Measurements from ENCODE around the gene IL10.

IL10 gene

DNA sequence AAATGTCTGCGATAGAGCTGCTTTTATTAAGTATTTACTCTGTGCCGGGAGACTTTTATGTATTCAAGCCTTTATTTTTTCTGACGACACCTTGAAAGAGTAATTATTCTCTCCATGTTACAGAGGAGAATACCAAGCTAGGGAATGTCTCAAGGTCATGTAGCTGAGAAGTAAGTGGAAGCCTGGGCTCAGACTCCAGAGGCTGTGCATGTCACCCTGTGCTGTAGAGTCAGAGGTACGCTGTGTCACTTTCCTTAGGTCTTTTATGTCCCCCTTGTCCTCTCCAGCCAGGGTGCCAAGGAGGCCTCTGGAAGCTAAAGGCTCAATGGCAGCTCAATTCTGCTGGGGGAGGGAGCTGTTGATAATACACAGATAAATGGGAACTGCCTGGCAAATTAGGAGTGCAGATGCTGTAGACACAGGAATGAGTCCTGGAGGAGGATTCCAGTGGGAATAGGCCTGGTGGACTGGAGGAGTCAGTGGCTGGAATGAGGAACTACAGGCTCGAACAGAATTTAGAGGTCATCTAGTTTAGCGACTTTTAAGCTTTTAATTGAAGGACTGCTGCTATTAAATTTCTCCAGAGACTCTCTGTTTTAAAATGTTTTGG is 11.0 kb downstream of the IL10 start:
- DNase-seq: no peak

DNA sequence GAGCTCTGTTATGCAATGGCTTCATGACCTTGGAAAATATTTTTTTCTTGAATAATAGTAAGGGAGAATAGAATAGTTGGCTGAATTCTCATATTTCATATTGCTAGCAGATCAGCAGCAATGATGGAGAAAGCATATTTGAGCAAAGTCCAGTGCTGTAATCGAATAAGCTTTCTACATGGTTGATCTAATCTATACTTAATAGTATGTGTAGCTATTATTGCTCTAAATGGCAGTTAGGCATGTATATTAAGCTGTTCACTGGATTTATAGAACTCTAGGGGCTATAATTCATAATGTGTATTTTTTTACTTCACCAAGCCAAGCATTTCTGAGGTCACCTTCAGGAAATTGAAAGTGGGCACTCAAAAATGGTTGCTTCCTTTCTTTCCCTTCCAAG is 11.7 kb downstream of the IL10 start:
- DNase-seq: no peak

DNA sequence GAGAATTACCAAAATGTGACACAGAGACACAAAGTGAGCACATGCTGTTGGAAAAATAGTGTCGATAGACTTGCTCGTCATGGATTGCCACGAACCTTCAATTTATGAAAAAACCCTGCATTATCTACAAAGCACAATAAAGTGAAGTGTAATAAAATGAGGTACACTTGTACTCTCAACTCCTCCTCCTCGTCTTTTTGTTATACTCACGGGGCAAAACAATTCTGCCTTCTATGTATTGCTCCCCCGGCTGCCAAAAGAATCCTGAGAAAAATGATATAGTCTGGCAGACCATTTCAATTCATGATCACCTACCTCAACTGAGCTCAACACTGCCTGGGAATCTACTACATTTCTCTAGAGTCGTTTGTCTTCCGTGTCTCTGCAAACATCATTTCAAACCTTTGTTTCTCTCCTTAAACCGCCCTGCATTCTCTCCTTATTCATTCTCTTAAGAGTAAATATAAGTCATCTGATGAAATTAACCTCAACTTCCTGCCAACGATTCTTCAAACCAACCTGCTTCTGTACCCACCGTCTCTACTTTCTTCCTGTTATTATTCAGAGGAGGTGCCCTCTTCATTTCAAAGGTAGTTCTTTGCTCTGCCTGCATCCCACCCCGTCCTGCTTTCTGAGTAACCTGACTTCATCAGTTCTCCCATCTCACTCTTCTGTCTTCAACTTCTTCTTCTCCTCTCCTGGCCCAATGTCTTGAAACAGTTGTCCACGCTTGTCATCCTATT is 14.6 kb downstream of the IL10 start:
- DNase-seq: no peak

DNA sequence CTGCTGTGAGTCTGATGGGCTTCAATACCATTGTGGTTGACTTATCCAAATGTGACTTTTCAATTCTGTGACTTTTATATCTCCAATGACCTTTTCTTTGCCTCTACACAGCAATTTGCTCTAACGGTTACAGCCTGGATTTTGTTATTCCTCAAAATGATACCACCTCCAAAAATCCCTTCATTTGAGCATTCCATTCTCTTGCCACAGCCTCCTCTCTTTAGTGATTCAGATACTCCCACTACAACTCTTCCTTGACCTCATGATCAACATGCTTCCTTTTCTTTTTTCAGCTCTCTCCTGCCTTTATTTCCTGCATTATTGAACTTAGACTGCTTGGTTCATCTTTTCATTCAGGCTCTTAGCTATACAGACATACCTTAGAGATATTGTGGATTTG is 18.3 kb downstream of the IL10 start:
- DNase-seq: no peak

DNA sequence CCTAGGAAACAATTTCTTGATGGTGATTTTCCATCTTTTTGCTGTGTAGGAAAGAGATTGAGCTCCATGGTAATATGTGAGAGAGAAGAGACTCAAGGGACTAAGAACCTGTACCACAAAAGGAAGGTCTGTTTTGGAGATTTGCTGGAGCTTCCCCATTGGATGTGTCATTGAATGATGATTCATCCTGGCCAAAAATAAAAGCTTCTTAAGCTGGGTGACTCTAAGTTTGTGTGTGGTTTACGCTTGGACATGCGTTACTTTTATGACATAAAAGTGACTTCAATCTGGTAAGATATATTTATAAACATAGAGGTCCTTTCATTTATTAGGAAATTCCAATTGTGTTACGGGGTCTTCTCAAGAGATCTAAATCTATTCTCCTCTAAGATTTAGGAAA is 19.2 kb downstream of the IL10 start:
- DNase-seq: no peak

DNA sequence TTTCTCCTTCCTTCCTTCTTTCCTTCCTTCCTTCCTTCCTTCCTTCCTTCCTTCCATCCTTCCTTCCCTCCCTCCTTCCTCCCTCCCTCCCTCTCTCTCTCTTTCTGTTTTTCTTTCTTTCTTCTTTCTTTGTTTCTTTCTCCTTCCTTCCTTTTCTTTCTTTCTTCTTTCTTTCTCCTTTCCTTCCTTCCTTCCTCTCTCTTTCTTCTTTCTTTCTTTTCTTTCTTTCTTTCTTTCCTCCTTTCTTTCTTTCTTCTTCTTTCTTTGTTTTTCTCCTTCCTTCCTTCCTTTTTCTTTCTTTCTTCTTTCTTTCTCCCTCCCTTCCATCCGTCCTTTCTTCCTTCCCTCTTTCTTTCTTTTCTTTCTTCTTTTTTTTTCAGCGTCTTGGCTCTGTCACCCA is 19.8 kb downstream of the IL10 start:
- no peak for DNase-seq

DNA sequence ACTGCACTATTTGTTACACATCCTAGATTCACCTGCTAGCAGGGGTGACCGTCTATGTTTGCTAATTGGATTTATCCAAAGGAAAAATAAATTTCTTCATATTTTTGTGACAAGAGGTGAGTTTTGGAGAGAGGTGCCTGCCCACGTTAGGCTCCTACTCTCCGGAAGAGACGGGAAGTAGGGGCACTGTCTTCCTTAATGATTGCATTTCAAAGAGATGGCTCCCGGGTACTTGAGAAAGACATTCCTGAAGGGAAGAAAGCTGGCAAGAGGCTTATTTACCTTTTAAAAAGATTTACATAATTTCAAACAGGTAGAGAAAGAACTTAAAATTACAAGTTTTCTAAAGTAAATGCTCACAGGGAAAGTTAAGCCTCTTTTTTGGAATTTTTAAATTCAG is 20.4 kb downstream of the IL10 start:
- DNase-seq: no peak

DNA sequence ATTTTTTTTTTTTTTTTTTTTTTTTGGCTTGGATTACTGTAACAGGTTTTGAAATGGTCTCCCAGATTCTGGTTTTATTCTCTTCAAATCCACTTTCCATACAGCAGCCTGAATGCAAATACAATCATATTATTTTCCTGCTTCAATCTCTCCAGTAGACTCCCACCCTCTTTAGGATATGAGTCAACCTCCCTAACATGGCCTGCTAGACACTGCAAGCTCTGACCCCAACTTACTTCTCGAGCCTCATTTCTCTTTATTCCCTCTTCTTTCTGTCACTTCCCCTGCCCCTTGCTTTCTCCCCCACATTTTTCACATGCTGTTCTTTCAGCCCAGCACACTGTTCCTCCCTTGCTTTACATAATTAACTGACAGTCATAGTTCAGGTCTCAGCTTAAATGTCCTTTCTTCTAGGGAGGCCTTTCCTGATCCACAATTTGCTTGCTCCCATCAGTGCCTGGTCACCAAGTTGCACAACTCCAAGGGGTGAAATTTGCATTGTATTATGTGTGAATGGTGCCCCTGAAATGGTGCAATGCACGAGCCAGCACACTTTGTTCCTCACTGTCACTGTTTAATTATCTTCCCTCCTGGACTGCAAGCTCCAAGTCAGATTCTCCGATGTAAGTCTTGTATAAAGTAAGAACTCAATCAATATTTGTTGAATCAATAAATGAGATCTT is 23.8 kb downstream of the IL10 start:
- no peak for DNase-seq

DNA sequence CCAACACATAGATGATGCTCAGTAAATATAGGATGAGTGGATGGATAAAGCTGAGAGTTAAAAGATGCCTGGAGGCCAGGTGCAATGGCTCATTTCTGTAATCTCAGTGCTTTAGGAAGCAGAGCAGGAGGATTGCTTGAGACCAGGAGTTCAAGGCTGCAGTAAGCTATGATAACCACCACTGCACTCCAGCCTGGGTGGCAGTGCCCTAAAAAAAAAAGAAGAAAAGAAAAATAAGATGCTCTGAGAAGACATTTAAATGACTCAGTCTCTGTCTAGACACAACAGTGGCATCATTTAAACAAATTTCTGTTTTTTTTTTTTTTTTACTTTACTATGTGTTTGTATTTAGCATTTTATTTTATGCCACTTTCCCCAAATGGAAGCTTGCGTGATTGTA is 27.0 kb downstream of the IL10 start:
- no peak for DNase-seq

DNA sequence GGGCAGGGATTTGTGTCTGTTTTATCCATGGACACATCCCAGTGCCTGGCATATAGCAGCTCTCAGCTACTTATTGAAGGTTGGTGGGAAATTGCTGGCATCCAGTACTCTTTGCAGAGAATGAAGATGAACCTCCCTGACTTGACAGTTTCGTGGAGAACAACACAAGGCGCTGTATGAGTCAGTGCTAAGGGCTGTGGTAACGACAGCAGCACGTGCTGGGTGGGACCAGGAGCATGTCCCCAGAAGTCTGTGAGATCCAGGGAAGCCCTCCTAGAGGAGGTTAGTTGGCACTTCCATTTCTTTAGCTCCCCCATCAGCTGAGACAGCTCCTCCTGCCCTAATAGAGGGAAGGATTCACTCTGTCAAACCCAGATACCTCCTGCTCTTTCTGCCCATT is 27.6 kb downstream of the IL10 start:
- no peak for DNase-seq

DNA sequence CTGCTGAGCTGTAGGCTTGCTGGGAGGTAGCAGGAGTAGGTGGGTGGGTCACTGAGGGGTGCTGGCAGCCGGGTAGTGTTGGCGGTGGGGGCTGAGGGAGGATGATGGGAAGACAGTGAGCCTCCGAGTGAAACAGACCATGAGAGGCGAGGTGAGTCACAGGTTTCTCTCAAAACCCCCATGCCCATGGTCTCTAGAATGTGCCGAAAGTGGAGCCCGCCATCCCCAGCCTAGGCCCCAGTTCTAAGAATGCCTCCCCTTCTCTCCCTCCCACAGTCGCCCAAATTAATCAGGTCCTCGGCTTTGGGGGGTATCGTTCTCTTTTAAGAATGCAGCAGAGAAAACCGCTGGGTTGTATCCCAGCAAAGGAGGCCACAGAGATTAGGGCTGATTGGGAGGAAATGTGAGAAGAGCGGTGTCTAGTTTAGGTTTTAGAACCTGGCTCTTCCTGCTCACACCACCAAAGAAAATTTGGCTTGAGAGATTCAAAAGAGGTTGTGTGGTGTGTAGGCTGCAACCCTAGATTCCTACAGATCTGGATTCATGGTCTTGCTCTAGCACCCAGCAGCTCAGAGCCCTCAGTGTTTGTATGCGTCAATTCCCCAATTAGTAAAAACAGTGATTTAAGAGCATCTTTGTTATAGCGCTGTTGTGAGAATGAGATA is 29.4 kb downstream of the IL10 start:
- DNase-seq: no peak

DNA sequence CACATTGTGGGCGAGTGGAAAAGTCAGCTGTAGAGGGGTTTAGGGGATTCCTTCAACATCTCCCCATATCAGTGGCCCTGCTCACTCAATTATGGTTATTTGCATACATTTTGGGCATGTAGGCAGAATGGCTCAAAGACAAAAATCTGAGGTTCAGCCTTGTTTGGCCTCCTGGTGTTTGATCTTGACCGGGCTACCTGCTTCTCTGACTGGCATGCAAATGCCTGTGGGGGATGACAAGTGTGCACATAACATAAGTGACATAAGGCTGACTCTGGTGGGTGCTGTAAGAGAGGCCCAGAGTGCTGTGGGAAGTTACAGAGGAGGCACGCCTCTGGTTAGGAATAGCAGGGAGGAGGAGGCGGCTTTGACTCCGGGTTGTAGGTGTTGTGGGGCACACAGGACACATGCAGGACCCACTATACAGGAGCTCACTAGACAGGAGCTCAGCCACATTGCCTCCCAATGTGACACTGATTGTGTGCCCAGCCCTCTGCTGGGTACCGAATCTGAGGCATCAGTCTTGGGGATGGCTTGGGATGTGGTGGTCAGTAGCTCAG is 31.1 kb downstream of the IL10 start:
- no peak for DNase-seq

DNA sequence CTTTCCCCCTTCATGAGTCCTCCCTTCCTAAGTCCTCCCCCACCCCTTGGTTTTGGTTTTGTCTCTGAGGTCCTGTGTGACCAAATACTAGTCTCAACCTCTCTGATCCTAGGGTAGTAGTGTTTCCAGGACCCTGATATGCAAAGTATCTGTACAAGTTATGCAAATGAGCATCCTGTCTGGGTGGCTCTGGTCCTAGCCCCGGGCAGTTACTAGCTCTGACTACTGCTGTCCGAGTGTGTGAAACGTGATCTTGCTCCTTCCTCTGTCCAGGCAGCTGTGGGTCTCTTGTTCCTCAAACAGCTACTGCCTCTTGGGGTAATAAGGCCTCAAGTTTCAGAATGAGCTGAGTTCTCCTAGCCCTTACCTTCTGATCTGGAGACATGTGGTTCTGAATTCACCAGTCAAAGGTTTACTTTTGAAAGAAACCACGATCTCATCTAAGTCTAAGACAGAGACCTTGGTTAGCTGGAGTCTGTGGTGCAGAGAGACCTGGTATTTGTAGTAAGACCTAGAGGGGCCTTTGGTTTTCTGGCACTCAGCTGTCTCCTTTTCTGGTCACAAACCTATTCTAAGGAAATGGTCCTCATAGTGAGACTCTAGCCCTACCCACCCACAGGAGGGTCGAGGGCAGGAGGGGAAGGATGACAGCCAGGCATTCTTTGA is 32.8 kb downstream of the IL10 start:
- DNase-seq: no peak

DNA sequence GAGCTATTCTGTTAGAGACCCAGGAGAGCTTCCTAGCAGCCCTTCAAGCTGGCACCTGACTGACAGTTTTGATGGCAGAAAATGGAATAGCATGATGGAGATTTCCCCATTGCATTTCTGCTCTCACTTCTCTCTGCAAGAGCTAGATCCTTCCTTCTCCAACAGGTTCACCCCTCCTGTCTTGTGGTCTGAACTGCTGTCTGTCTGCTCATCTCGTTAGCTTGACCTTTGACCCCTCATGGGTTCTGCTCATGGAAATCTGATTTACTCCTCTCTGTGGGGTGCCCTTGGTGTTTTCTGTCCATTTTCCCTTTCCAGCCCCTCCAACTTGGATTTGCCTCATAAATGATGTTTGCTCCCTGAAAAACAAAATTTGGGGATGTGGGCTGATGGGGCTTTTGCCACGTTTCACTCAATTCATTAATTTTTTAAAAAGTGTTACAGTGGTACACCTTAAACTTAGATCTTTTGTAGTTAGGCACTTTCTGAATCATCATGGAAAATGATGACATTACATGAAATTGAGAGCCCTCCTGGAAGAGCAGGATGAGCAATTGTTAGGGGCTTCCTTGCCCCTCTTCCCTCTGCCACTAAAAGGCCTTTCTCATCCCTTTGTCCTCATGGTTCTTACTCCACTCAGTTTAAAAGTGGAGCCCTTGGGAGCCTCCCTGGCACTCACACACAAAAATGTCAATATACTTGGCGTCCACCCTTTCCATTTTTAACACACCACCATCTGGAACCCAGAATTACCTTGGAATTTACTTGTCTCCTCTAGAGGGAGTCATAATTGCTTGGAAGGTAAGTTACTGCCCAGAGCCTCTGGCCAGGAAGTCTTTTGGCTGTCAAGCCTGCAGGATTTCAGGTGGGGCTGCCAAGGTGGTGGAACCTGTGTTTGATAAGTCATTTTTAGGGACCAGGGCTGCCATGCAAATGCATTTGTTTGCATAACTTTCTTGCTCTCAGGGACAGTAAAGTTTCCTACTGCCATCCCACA is 33.6 kb downstream of the IL10 start:
- no peak for DNase-seq

DNA sequence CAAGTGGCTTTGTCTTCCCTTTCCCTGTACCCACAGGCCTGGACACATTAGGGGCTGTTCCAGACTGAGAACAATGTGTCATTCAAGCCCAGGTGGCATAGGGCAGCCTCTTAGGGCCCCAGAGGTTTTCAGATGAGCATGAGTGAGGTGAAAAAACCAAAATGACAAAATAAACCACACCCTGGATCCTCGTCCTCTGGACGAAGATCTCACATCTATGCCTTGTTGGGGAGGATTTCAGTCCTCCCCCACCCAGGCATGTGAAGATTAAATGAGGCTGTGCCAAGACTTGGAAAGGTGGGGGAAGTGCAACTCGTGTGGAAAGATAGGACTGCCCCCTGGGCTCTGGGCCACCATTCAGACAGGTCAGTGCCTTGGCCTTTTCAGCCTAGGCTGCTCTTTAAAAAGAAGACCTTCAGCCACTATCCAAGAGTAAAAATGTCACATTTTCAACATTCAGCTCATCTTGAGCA is 34.5 kb downstream of the IL10 start:
- DNase-seq: no peak

DNA sequence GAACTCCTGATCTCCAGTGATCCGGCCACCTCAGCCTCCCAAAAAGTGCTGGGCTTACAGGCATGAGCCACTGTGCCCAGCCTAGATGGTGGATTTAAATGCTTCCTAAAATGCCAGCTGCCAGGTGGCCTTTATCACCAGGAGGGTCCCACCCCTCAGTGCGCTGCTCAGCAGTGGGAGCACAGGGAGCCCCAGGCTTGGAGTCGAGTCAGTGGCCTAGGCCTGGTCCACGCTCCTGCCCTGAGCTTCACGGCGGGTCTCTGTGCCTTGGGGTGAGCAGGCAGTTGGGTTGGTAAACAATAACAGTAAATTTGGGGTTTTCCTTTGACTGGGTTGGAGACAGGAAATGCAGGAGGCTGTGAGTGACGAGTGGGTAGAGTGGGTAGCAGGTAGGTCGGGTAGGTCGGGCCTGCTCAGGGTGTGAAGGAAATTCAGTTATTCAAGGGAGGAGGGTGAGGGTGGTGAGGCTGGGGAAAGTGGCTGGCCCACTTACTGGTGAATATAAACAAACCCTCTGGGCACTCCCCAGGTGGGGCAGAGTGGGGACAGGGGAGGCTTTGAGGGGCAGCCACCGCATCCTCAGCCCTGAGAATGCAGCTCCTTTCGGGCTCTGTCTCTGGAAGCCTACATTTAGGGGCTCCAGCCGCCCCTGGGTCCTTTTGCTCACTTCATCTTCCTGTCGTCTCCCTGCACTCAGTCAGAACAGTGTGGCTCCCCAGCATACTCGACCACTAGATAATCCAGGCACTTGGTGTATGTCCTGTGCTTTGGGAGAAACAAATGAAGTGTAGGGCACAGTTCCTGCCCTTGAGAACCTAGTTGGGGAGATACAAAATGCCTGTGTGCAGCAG is 35.2 kb downstream of the IL10 start:
- no peak for DNase-seq

DNA sequence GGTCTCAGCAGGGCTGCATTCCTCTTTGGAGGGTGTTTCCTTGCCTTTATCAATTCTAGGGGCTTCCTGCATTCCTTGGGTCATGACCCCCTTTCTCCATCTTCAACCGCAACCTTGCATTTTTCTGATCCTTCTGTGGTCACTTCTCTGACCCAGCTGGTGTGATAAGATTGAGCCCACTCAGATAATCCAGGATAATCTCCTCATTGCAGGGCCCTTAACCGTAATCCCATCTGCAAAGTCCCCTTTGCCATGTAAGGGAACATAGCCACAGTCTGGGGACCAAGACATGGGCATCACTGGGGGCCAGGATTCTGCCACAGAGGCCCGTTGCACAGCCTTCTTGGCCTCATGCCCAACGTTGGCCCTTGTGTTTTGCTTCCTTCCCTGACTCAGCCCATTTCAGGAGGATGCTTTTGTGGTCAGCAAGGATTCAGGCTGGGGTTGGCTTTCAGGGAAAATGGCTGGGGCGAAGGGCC is 36.7 kb downstream of the IL10 start:
- no peak for DNase-seq

DNA sequence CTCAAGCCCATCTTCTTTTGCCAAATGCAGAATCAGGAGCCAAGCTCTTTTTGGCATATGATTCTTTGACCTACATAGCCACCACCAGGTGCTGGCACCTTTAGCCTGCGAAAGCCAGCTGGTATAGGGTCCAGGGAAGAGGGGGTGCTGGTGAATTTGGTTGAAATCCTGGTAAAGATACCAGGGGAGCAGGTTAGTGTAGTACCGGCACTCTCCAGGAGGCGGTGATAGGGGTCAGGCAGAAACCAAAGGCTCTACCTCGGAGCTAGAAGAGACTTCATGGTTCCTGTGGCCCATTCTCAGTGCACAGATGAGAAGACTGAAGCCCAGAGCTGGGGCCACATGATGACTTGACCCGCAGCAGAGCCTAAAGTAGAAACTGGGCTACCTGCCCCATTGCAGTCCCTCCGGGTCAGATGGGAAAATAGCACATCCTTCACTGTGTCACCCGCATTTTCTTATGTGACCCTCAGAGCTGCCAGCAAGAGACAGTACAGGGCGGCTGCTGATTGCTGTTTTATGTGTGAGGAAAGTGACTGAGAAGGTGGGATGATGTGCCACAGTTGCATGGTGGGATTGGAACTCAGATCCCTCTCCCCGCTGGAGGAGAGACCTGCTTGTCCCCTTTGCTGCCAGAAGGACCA is 37.7 kb downstream of the IL10 start:
- no peak for DNase-seq

DNA sequence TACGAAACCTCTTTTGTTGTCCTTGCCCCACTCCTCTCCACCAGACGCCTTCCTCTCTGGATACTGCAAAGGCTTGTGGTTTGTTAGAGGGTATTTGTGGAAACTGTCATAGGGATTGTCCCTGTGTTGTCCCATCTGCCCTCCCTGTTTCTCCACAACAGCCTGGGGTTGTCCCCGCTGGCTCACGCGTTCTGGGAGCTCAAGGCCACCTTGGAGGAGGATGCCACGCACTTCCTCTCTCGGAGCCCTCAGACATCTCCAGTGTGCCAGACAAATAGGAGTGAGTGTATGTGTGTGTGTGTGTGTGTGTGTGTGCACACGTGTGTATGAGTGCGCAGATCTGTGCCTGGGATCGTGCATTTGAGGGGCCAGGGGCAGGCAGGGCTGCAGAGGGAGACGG is 39.3 kb downstream of the IL10 start:
- no peak for DNase-seq

DNA sequence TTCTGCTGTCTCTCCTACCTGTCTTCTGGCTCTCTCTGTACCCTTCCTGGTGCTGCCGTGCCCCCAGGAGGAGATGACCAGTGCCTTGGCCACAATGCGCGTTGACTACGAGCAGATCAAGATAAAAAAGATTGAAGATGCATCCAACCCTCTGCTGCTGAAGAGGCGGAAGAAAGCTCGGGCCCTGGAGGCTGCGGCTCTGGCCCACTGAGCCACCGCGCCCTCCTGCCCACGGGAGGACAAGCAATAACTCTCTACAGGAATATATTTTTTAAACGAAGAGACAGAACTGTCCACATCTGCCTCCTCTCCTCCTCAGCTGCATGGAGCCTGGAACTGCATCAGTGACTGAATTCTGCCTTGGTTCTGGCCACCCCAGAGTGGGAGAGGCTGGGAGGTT is 39.8 kb downstream of the IL10 start:
- no peak for DNase-seq

All from NCI-H774 (cell line).